A673 (cell line): ENCODE data around the gene THADA. TPM values are rescaled to one million over a fixed set of nuclear protein-coding genes. Genes with fewer than 3 reads are reported as not detected.

Source experiments
- BruUV-seq: library from RNA; stranded (reverse); fragments of 400-500 nt; replicated peaks from 2 replicates; lab custom pipeline; 2021; lab: Mats Ljungman, UMichigan
- CTCF ChIA-PET: fragments of 300-600 bp; sonication (Branson Sonifier 250); formaldehyde crosslinking; loops from one replicate; lab custom pipeline; 2022; ENCODE audit warnings: antibody characterized with exemption; lab: Charles Lee
- POLR2A ChIA-PET: fragments of 300-600 bp; sonication (Branson Sonifier 250); formaldehyde crosslinking; loops from one replicate; lab custom pipeline; 2022; ENCODE audit warnings: antibody characterized with exemption; ENCODE audit not compliant: low non-redundant PET; lab: Charles Lee
- DNase-seq: peaks from one replicate; pipeline ENCODE4 v3.0.0-alpha.2; 2015; ENCODE audit warnings: low spot score
- H3K27ac ChIP-seq: fragments of 200-600 bp; sonication (generic); 2 replicates; pipeline ENCODE4 v1.5.1; 2016; ENCODE audit warnings: mixed run types, low read depth, mild to moderate bottlenecking, mixed read lengths, antibody characterized with exemption, low read length; ENCODE audit not compliant: poor library complexity, severe bottlenecking
- H3K27me3 ChIP-seq: fragments of 200-600 bp; sonication (generic); replicated peaks from 2 replicates; pipeline ENCODE4 v1.6.1; 2017; ENCODE audit warnings: mixed run types, low read depth, mild to moderate bottlenecking, mixed read lengths, antibody characterized with exemption, low read length; ENCODE audit not compliant: insufficient read depth, poor library complexity
- H3K36me3 ChIP-seq: fragments of 200-600 bp; sonication (generic); 2 replicates; pipeline ENCODE4 v1.6.1; 2016; ENCODE audit warnings: mixed run types, mild to moderate bottlenecking, mixed read lengths, antibody characterized with exemption, low read length; ENCODE audit not compliant: insufficient read depth, poor library complexity, severe bottlenecking
- H3K4me1 ChIP-seq: fragments of 200-600 bp; sonication (generic); 2 replicates; pipeline ENCODE4 v1.6.1; 2017; ENCODE audit warnings: mixed run types, mild to moderate bottlenecking, mixed read lengths, antibody characterized with exemption, low read length; ENCODE audit not compliant: insufficient read depth, poor library complexity, severe bottlenecking
- H3K4me3 ChIP-seq: fragments of 200-600 bp; sonication (generic); 2 replicates; pipeline ENCODE4 v1.5.1; 2016; ENCODE audit warnings: low read depth, mixed run types, mild to moderate bottlenecking, mixed read lengths, low read length; ENCODE audit not compliant: poor library complexity, severe bottlenecking
- H3K9me3 ChIP-seq: fragments of 200-600 bp; sonication (generic); 2 replicates; pipeline ENCODE4 v1.6.1; 2016; ENCODE audit warnings: mixed run types, low read depth, mild to moderate bottlenecking, mixed read lengths, antibody characterized with exemption, low read length; ENCODE audit not compliant: poor library complexity, severe bottlenecking
- CTCF ChIP-seq: fragments of 300-800, 200-600 bp; sonication (generic); conservative IDR thresholded peaks from 2 replicates; pipeline ENCODE4 v1.5.1; 2017; ENCODE audit warnings: low read depth, mild to moderate bottlenecking, antibody characterized with exemption, low read length, moderate library complexity, mixed read lengths
- EZH2 ChIP-seq: fragments of 200-600 bp; sonication (generic); IDR thresholded peaks from 2 replicates; pipeline ENCODE4 v1.6.1; 2017; ENCODE audit warnings: borderline replicate concordance, low read depth, mild to moderate bottlenecking, mixed read lengths, antibody characterized with exemption, low read length; ENCODE audit not compliant: poor library complexity, severe bottlenecking
- intact Hi-C: fragments of 100-400 bp; cut with micrococcal nuclease; formaldehyde crosslinking; loops from one replicate; pipeline ENCODE4 v1.10.0; 2022; ENCODE audit not compliant: unreplicated experiment
- total RNA-seq: library from RNA; stranded (reverse); gene quantifications from 2 replicates; pipeline ENCODE4 v1.2.3, GENCODE V29; 2021

Gene THADA
- total RNA-seq, 1 experiment from 2014 or later = 39.7 TPM

DNA sequence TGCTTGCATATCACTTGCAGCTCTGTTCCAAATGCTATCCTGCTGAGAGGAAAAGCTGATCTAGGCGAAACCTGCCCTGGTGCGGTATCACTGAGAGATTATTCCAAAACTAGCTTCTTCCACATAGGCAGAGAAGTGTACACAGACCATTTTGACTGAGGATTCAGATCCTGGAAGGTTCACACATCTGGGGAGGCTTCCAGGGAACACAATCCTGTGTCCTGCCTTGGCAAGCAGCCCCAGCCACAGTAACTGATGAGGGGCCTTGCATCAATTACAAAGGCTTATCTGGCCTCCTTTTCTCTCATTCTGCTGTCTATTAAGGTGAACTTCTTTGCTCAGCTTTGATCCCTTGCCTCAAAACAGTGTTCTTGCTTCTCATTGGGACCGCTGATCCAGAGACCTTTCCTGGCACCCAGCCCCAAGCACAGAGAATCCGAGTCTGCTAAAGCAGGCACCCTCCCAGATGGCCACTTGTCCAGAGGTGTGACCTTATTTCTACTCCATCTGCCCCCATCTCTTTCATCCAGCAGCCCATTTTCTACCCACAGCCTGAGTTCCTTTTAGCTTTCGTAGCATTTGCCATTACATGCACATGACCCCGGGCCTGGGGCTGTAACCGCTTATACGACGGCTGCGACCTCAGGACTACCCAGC is 317.1 kb downstream of the THADA start:
- no peaks in the 10 kb centered on the region for H3K36me3 ChIP-seq
- intact Hi-C loops = no loop called here
- POLR2A ChIA-PET = no interaction called here

DNA sequence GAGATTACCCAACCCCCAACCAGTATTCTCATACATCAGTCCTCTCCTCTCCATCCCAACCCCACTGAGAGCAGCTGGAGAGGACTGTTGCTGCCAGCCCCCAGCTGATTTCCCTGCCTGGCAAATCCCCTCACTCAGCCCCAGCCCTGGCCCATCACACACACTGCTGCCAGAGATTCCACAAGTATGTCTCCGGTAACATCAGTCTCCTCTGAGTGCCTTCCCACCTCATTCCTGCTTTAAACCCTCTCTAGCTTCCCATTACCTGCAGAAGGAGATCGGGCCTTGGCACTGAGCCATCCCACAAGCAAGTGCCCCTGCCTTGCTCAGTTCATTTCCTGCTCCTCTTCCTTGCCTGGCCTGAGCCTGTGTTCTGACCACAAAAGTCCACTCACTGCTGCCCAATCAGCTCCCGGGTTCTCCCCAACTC is 318.9 kb downstream of the THADA start:
- no peak for TF ChIP-seq EZH2
- TF ChIP-seq CTCF = no peak
- Histone ChIP-seq H3K27ac (no peak overlapping the region), H3K4me1 (no peaks in the 10 kb centered on the region), H3K4me3 (no peak overlapping the region), H3K27me3 (no peaks in the 10 kb centered on the region), H3K36me3 (no peaks in the 10 kb centered on the region), H3K9me3 (no peaks in the 10 kb centered on the region)
- POLR2A ChIA-PET = no interaction called here
- BruUV-seq = no TSS peak
- CTCF ChIA-PET = no interaction called here
- intact Hi-C loops = no loop called here
- DNase-seq = no peak

More for the DNA sequence above, 317.1 kb downstream of the THADA start:
- TF ChIP-seq EZH2 (no peak), CTCF (no peak)
- Histone ChIP-seq H3K4me3 (no peak overlapping the region), H3K27me3 (no peaks in the 10 kb centered on the region), H3K27ac (no peak overlapping the region), H3K4me1 (no peaks in the 10 kb centered on the region), H3K9me3 (no peaks in the 10 kb centered on the region)
- CTCF ChIA-PET = no interaction called here
- no TSS peak for BruUV-seq
- no peak for DNase-seq

GRCh38 chr2:43276266-43276941 is 319.4 kb downstream of the THADA start:
- intact Hi-C loops = no loop called here
- no peak for TF ChIP-seq CTCF
- no peaks in the 10 kb centered on the region for H3K4me1 ChIP-seq
- ChIA-PET CTCF (no interaction called here), POLR2A (no interaction called here)
- no TSS peak for BruUV-seq
- H3K27me3 ChIP-seq = no peaks in the 10 kb centered on the region
- H3K9me3 ChIP-seq = no peaks in the 10 kb centered on the region
- no peaks in the 10 kb centered on the region for H3K36me3 ChIP-seq
- no peak for DNase-seq
- no peak overlapping the region for H3K4me3 ChIP-seq
- no peak overlapping the region for H3K27ac ChIP-seq
